T-helper 1 cell treated with Interleukin-12 subunit alpha and Interleukin-12 subunit beta and Interleukin-4 antibody, amounts not matched to agents 30 μg/mL and 1 μg/mL, for 36 hours (primary cell): ENCODE data around the gene HLF.

Experiments
- H3K27ac Mint-ChIP-seq: one replicate; pipeline ENCODE4 v1.8.0; 2021; ENCODE audit warnings: mild to moderate bottlenecking, mixed read lengths
- H3K27me3 Mint-ChIP-seq: one replicate; pipeline ENCODE4 v1.8.0; 2021; ENCODE audit warnings: low read depth, mixed read lengths
- H3K36me3 Mint-ChIP-seq: one replicate; pipeline ENCODE4 v1.8.0; 2021; ENCODE audit warnings: low read depth, mixed read lengths
- H3K4me1 Mint-ChIP-seq: one replicate; pipeline ENCODE4 v1.8.0; 2021; ENCODE audit warnings: low read depth, mixed read lengths
- H3K4me3 Mint-ChIP-seq: one replicate; pipeline ENCODE4 v1.8.0; 2021; ENCODE audit warnings: mild to moderate bottlenecking, moderate library complexity, mixed read lengths
- H3K9me3 Mint-ChIP-seq: one replicate; pipeline ENCODE4 v1.8.0; 2021; ENCODE audit warnings: mixed read lengths

Gene HLF

DNA sequence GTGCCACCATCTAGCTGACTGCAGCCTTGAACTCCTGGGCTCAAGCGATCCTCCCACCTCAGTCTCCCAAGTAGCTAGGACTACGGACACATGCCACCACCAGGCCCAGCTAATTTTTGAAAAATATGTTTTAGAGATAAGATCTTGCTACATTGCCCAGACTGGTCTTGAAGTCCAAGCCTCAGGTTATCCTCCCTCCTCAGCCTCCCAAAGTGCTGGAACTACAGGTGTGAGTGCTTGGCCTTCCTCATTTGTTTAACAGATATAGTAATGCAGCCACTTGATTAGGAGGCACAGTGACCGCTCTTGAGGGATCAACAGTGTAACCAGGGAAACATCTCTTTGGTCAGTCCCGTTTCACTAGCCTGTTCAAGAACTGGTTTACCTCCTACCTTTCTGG, 35.1 kb downstream of the HLF start:
- no peaks in the 10 kb centered on the region for H3K9me3 Mint-ChIP-seq
- H3K36me3 Mint-ChIP-seq = no peaks in the 10 kb centered on the region
- peaks cover 9% of the 10 kb centered on the region for H3K27me3 Mint-ChIP-seq
- no peak overlapping the region for H3K27ac Mint-ChIP-seq
- H3K4me1 Mint-ChIP-seq = no peaks in the 10 kb centered on the region
- H3K4me3 Mint-ChIP-seq = no peak overlapping the region

DNA sequence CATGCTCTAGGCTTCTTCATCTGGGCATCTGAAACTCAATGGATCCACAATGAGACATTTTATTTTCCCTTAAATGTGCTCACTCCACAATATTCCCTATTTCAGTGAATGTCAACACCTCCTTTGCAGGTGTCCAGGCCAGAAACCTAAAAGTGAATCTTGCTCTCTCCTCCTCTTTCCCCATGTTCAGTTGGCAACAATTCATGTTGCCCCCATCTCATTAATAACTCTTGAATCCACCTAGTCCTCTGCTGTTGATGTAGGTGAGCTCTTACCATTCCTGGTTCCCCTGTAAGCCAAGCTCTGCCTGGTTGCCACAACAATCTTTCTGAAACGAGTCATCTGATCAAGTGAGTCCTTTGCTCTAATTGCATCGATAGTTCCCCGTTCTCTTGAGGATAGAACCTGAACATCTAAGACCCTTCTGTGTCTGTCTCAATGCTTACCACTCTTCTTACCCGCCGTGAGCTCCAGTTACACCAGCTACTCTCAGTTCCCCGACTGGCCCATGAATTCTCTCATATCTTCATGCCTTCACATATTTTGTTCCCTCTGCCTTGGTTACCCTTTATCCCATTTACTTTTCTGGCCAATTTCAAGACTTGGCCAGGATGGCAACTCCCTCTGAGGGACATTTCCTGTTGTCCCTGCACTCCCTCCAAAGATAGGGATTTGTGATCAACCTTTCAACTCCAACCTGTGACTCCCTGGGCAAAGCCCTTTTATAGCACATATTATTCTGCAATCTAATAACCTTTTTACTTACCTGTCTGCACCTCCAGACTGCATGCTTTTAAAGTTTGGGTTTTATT, 35.9 kb downstream of the HLF start:
- Mint-ChIP-seq H3K27me3 (peaks cover 9% of the 10 kb centered on the region), H3K4me1 (no peaks in the 10 kb centered on the region), H3K4me3 (no peak overlapping the region), H3K36me3 (no peaks in the 10 kb centered on the region), H3K9me3 (no peaks in the 10 kb centered on the region), H3K27ac (no peak overlapping the region)

DNA sequence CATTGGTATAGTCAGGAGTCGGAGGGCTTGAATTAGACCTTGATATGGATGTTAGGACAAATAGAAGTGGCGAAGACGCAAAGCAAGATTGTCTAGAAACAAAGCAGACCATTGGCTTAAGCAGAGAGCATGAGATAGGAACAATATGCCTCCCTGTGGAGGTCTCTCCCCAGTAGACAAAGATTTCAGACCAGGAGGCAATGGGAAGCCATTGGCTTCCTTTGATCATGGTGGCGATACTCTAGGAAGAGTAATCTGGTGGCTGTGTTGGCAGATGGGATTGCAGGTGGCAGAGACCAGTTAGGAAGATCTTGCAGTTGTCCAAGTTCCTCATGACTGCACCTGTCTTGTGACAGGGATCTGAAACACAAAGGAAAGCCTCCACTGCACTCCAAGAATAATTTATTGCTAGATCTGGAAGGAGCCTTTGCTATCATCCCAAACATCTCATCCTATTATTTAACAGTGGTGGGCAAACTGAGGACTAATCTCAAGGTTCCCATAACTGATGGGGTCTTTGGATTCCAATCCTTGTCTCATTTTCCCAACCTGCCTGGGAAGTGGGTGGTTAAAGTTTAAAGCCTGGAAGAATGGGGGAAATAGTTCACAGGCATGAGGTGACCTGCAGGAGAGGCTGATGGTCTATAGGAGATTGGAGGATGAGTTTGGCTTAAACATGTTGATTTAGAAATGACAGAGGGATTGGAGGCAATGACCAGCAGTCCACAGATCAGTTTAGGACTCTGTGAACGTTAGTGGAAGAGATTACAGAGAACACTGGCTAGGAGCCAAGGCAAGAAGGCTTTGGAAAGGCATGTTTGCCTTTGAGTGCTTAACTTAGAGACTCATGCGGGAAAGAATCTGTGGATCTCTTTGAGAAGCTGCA, 37.0 kb downstream of the HLF start:
- Mint-ChIP-seq H3K9me3 (no peaks in the 10 kb centered on the region), H3K4me1 (no peaks in the 10 kb centered on the region)

DNA sequence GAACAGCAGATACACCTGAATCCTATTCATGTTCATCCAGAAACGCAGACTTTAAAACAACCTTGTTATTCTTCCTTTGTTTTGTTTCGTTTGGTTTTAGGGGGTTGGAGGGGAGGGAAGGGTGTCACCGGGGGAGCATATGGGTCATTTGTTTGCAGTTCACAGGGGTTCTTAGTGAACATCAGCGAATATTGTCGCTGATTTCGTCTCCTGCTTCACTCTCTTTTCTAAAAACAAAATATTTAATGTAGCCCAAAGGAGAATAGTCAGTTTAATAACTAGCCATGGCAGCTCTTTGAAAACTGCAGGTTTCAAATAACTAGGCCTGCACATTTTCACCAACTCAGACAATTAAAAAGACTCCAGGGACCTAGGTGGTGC, 37.6 kb downstream of the HLF start:
- no peak overlapping the region for H3K4me3 Mint-ChIP-seq
- no peak overlapping the region for H3K27ac Mint-ChIP-seq
- no peaks in the 10 kb centered on the region for H3K9me3 Mint-ChIP-seq
- H3K27me3 Mint-ChIP-seq = peaks cover 14% of the 10 kb centered on the region
- no peaks in the 10 kb centered on the region for H3K36me3 Mint-ChIP-seq
- H3K4me1 Mint-ChIP-seq = no peaks in the 10 kb centered on the region

More for the DNA sequence above, 37.0 kb downstream of the HLF start:
- no peak overlapping the region for H3K27ac Mint-ChIP-seq
- H3K36me3 Mint-ChIP-seq = no peaks in the 10 kb centered on the region
- peaks cover 13% of the 10 kb centered on the region for H3K27me3 Mint-ChIP-seq
- no peak overlapping the region for H3K4me3 Mint-ChIP-seq

DNA sequence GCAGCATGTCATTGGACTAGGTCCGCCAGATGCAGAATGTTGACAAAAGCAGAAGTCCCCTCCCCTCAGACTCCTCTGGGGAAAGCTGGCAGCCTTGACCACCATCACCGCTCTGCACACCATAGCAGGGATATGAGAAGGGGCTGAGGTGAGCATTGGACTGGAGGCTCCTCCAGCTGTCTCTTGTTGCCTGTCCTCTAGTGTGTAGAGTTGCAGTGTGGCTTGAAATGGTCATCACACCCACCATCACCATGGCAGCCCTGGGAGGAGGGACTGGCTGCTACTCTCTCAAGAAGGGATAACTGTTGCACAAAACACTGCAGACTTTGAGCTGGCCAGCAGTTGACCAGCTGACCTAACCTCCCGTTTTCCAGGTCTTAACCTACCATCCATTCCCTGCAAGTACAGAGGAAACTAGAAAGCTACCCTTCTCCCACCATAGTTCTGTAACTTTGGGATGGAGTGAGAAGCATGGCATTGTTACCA, 38.3 kb downstream of the HLF start:
- no peaks in the 10 kb centered on the region for H3K9me3 Mint-ChIP-seq
- peaks cover 18% of the 10 kb centered on the region for H3K27me3 Mint-ChIP-seq

DNA sequence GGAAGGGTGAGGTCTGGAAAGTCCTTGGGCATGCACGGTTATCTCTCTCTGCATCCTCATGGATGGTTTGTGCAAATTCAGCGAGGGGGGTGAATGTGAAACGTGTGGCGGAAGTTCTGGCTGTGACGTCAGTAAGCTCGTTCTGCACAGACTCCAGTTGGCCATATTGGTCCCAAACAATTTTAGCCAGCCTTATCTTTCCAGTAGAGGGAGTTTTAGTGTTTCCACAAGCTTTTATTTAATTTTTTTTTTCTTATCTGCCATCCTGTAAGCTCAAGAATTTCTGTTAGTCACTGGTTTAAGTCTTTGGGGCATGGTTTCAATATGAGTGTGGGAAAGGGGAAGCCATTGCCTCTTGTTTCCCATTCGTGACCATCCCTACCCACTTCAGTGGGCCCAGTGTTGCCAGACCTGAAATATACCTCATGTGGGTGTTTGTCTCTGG, 39.0 kb downstream of the HLF start:
- H3K9me3 Mint-ChIP-seq = no peaks in the 10 kb centered on the region
- H3K4me1 Mint-ChIP-seq = no peaks in the 10 kb centered on the region
- H3K36me3 Mint-ChIP-seq = peaks cover 2% of the 10 kb centered on the region
- peaks cover 18% of the 10 kb centered on the region for H3K27me3 Mint-ChIP-seq
- H3K27ac Mint-ChIP-seq = no peak overlapping the region
- H3K4me3 Mint-ChIP-seq = no peak overlapping the region

More for the DNA sequence above, 38.3 kb downstream of the HLF start:
- peaks cover 2% of the 10 kb centered on the region for H3K36me3 Mint-ChIP-seq
- no peak overlapping the region for H3K4me3 Mint-ChIP-seq
- H3K27ac Mint-ChIP-seq = no peak overlapping the region
- no peaks in the 10 kb centered on the region for H3K4me1 Mint-ChIP-seq

DNA sequence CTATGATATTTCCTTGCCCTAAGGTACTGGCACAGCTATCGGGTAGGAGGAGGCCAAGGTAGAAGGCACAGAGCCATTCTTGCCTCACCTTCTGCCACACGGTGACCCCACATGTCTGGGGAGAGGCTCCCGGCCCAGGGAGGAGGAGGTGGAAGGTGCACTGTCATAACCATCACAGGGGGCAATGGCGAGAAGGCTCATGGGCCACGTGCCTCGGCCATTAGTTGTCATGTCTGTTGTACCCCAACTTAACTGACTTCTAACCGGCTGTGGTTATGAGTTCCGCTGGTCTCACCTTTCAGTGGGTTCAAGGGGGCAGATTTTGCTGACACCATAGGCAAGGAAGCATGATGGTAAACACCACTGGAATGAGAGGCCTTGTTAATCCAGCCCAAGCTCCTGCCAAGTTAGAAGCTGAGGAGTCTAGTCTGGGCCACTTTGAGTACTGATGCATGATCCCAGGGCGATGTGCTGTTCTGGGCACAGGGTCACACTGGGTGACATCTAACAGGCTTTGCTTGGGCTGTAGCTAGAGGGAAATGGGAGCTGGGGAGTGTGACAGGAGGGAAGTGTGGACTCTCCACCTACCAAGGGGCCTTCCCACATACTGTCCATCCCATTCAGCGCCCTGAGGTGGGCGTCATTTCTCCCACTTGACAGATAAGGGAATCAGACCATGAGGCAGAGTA, 39.6 kb downstream of the HLF start:
- H3K9me3 Mint-ChIP-seq = no peaks in the 10 kb centered on the region
- no peaks in the 10 kb centered on the region for H3K4me1 Mint-ChIP-seq
- H3K36me3 Mint-ChIP-seq = peaks cover 2% of the 10 kb centered on the region
- H3K27me3 Mint-ChIP-seq = peaks cover 15% of the 10 kb centered on the region
- H3K27ac Mint-ChIP-seq = no peak overlapping the region
- no peak overlapping the region for H3K4me3 Mint-ChIP-seq

DNA sequence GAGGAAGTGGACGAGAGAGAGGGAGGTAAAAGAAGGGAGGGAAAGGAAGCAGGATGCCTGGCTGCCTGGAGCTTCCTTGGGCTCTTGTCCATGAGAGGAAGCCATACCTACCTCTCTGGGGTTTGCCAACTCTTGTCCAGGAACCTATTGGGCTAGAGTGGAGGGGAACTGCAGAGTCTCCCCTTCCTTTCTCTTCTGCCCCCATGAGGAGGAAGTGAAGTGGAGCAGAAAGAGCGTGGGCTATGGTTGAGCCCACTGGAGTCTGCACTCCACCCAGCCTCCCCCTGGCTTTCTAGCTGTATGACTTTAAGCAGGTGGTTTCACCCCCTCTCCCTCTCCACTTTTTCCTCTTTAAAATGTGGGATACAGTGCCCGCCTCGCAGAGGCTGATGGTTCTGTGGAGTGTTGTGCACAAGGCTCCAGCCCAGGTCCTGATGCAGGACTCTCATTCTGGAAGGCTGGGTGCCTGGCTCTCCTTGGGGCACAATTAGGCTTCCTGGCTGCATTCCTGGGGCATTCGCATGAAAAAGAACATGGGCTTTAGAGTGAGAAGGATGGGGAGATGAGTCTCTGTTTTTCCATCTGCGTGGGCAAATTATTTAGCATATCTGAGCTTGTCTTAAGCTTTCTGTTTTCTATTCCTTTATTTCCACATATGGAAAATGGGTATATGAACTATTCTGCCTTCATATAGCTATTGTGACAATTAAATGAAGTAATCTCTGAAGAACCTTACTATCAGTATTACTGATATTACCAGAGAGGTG, 40.7 kb downstream of the HLF start:
- H3K27me3 Mint-ChIP-seq = peaks cover 9% of the 10 kb centered on the region
- peaks cover 2% of the 10 kb centered on the region for H3K36me3 Mint-ChIP-seq
- H3K4me1 Mint-ChIP-seq = no peaks in the 10 kb centered on the region
- H3K27ac Mint-ChIP-seq = no peak overlapping the region
- no peak overlapping the region for H3K4me3 Mint-ChIP-seq
- no peaks in the 10 kb centered on the region for H3K9me3 Mint-ChIP-seq

DNA sequence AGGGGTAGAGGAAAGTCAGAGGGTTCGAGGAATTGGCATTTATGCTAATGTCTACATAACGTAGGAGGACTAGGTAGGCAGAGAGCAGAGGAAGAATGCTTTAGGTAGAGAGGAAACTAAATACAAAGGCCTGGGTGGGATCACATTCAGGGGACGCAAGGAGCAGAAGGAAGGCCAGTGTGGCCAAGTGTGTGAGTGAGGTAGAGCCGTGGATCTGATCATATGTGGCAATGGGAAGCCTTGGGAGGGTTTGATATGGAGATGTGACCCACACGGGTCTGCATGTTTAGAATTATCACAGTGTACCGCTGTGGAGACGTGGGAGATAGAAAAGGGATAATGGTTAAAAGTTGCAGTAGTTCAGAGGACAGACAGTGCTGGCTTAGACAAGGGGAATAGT, 43.1 kb downstream of the HLF start:
- Mint-ChIP-seq H3K27ac (no peak overlapping the region), H3K36me3 (peaks cover 2% of the 10 kb centered on the region), H3K4me1 (no peaks in the 10 kb centered on the region), H3K4me3 (no peak overlapping the region), H3K27me3 (peaks cover 9% of the 10 kb centered on the region), H3K9me3 (no peaks in the 10 kb centered on the region)

DNA sequence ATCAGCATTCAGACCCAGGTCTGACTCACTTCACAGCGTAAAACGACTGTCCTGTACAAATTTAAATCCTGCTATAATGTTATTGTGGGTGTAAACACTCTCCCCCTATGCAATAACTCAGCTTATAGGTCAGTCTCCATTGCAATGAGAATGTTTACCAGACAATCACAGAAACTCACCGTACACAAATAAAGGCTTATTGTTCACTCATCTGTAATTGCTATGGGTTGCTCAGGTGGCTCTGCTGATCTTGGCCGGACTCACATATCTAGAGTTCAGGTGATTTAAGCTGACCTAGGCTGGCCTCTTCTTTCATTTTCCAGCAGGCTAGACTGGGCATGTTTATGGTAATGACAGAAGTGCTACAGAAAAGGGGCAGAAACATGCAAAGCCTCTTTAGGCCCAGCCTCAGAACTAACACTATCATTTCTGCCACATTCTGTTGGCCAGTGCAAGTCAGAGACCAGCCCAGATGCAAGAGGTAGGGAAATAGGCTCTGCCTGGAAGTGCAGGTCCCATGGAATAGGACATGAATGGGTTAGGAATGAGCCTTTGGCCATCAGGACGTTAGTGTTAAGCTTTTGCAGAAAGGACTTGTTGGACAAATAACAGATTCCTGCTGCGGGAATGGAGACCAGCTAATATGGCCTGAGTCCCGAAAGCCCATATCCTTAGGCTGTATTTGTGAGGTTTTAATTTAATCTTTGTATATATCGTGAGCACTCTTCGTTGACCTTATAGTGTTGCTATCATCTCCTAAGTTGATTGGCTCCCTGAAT, 44.0 kb downstream of the HLF start:
- H3K27ac Mint-ChIP-seq = no peak overlapping the region
- peaks cover 2% of the 10 kb centered on the region for H3K36me3 Mint-ChIP-seq

DNA sequence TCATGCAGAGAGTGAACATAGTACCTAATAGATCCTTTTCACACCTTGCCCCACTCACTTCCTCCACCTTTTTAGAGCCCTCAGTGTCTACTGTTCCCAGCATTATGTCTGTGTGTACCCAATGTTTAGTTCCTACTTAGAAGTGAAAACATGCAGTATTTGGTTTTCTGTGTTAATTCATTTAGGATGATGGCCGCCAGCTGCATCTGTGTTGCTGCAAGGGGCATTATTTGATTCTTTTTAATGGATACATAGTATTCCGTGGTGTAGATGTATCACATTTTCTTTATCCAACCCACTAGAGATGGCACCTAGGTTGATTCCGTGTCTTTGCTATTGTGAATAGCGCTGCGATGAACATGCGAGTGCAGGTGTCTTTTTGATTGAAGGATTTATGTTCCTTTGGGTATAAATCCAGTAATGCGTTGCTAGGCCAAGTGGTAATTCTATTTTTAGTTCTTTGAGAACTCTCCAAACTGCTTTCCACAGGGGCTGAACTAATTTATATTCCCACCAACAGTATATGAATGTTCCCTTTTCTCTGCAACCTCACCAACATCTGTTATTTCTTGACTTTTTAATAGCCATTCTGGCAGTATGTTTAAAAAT, 47.1 kb downstream of the HLF start:
- Mint-ChIP-seq H3K4me1 (peaks cover 14% of the 10 kb centered on the region), H3K36me3 (peaks cover 2% of the 10 kb centered on the region), H3K27ac (no peak overlapping the region), H3K27me3 (peaks cover 4% of the 10 kb centered on the region), H3K4me3 (no peak overlapping the region), H3K9me3 (no peaks in the 10 kb centered on the region)

More for the DNA sequence above, 44.0 kb downstream of the HLF start:
- no peaks in the 10 kb centered on the region for H3K9me3 Mint-ChIP-seq
- H3K27me3 Mint-ChIP-seq = peaks cover 9% of the 10 kb centered on the region
- H3K4me1 Mint-ChIP-seq = no peaks in the 10 kb centered on the region
- H3K4me3 Mint-ChIP-seq = no peak overlapping the region

DNA sequence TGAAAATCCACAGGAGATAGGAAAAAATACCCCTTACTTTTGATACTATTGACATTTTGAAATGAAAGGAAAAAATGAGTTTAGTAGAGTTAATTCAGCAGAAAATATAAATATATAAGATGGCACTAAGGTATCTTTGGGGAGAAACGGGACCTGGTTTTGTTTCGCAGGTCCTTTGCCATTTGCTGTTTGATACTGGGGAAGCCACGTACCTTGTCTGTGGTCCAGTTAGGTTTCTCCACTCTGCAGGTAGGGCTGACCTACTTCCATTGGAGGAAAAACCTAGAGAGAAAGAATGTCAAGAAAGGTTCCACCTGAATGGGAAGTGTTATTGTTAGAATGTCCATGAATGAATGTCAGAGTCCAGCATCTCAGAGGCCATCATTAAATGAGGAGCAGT, 48.1 kb downstream of the HLF start:
- Mint-ChIP-seq H3K27me3 (peaks cover 1% of the 10 kb centered on the region), H3K4me1 (peaks cover 14% of the 10 kb centered on the region), H3K36me3 (peaks cover 1% of the 10 kb centered on the region), H3K9me3 (no peaks in the 10 kb centered on the region), H3K4me3 (no peak overlapping the region), H3K27ac (no peak overlapping the region)
